ENCODE results near the gene NYAP2. TPM values are rescaled to one million over a fixed set of nuclear protein-coding genes. Genes with fewer than 3 reads are reported as not detected.

The NYAP2 gene
- total RNA-seq, 1 donor from 2014 or later, result 0.14 TPM

DNA sequence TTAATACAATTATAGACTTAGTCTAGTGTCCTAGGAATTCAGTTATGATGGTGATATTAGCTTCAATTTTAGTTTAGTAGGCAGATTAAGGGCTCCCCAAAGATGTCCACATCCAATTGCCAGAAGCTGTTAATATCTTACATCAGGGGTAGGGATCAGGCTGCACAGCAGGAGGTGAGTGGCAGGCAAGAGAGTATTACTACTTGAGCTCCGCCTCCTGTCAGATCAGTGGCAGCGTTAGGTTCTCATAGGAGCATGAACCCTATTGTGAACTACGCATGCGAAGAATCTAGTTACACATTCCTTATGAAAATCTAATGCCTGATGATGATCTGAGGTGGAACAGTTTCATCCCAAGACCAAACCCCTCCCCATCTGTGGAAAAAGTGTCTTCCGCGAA, 54.9 kb downstream of the NYAP2 start:
- no peak overlapping the region for H3K4me3 Mint-ChIP-seq (ENCODE audit: unreplicated experiment)
- Histone ChIP-seq H3K27me3 (ENCODE audit: insufficient read depth, low read length) (no peaks in the 10 kb centered on the region), H2AFZ (ENCODE audit: low read depth, low read length) (no peak overlapping the region), H3K4me1 (ENCODE audit: insufficient read depth, low read length) (no peaks in the 10 kb centered on the region), H3K4me3 (ENCODE audit: insufficient read depth, low read depth, low read length) (no peak overlapping the region), H3K9me3 (ENCODE audit: insufficient read depth, low read depth, low read length) (no peaks in the 10 kb centered on the region), H3K27ac (ENCODE audit: low read depth, low read length) (no peak overlapping the region), H3K4me2 (ENCODE audit: low read length) (no peak overlapping the region), H4K20me1 (ENCODE audit: insufficient read depth, low read length) (no peaks in the 10 kb centered on the region), H3K9ac (ENCODE audit: low read length) (no peak overlapping the region), H3K36me3 (ENCODE audit: insufficient read depth, low read length) (no peaks in the 10 kb centered on the region), H3K79me2 (ENCODE audit: insufficient read depth, low read length) (no peaks in the 10 kb centered on the region)
- TF ChIP-seq, protein P1, sequence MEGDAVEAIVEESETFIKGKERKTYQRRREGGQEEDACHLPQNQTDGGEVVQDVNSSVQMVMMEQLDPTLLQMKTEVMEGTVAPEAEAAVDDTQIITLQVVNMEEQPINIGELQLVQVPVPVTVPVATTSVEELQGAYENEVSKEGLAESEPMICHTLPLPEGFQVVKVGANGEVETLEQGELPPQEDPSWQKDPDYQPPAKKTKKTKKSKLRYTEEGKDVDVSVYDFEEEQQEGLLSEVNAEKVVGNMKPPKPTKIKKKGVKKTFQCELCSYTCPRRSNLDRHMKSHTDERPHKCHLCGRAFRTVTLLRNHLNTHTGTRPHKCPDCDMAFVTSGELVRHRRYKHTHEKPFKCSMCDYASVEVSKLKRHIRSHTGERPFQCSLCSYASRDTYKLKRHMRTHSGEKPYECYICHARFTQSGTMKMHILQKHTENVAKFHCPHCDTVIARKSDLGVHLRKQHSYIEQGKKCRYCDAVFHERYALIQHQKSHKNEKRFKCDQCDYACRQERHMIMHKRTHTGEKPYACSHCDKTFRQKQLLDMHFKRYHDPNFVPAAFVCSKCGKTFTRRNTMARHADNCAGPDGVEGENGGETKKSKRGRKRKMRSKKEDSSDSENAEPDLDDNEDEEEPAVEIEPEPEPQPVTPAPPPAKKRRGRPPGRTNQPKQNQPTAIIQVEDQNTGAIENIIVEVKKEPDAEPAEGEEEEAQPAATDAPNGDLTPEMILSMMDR (IDR thresholded peaks at IDR 0.05; ENCODE audit: insufficient read depth, low read depth, low read length), result no peak
- no peak for TF ChIP-seq EZH2 (IDR thresholded peaks at IDR 0.05; ENCODE audit: insufficient read depth, low read length)
- H3K4me1 Mint-ChIP-seq (ENCODE audit: low read depth, unreplicated experiment), result peaks cover 3% of the 10 kb centered on the region
- no peaks in the 10 kb centered on the region for H3K9me3 Mint-ChIP-seq (ENCODE audit: unreplicated experiment)
- no peak for FAIRE-seq
- DNase-seq (ENCODE audit: low read depth), result no peak
- no peak overlapping the region for H3K27ac Mint-ChIP-seq (ENCODE audit: unreplicated experiment)
- no peaks in the 10 kb centered on the region for H3K27me3 Mint-ChIP-seq (ENCODE audit: low read depth, unreplicated experiment)
- H3K36me3 Mint-ChIP-seq (ENCODE audit: low read depth, unreplicated experiment), result no peaks in the 10 kb centered on the region

DNA sequence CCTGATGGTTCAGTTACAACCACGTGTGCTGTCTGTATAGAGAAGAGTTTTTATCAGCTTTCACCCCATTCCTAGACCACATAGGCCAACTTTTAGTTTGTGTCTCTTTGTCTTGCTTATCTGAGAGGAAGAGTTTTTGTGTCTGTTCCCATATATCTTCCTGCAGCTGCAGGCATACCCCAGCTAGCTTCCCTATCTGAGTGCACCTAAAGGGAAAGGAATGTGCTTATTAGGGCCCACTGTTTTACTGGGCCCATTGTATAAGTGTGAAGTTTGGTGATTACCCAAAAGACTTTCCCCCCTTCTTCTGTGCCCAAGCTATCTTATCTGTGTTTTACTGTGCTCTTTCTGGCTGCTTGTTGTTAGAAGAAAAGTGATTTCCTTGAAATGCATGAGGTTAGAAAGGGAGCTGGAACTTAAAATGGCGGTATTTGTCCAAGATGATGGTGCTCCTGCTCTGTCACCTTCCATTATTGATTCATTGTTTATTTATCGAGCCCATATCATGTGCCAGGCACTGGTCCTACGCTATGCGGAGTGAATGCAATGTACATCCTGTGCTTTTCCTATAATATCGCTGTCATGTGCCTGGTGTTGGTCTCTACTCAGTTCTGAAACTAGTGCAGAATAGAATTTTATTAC, 57.2 kb downstream of the NYAP2 start:
- Mint-ChIP-seq H3K27me3 (ENCODE audit: low read depth, unreplicated experiment) (no peaks in the 10 kb centered on the region), H3K27ac (ENCODE audit: unreplicated experiment) (no peak overlapping the region)
- no peak for DNase-seq (ENCODE audit: low read depth)

DNA sequence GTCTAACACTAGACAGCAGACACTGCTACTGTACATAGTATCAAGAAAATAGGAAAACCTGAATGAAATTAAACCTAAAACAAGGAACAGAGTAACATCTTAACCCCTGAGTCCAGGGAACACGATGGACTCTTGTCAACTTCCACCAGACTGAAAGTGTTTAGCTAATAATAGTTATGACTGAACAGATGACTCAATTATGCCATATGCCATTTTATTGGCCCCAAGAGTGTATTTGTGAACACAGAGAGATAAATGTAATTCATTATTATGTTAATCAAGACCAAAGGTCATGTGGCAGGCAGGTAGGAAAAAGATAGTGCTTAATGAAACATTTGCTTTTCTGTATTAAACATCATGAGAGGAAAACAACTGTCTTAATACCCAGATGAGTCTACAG, 58.0 kb downstream of the NYAP2 start:
- DNase-seq (ENCODE audit: low read depth), result no peak
- H3K27ac ChIP-seq (ENCODE audit: low read depth, low read length), result no peak overlapping the region
- TF ChIP-seq, protein P1 (IDR thresholded peaks at IDR 0.05; ENCODE audit: insufficient read depth, low read depth, low read length), result no peak
- TF ChIP-seq EZH2 (IDR thresholded peaks at IDR 0.05; ENCODE audit: insufficient read depth, low read length), result no peak
- H4K20me1 ChIP-seq (ENCODE audit: insufficient read depth, low read length), result no peaks in the 10 kb centered on the region
- Mint-ChIP-seq H3K36me3 (ENCODE audit: low read depth, unreplicated experiment) (no peaks in the 10 kb centered on the region), H3K27ac (ENCODE audit: unreplicated experiment) (no peak overlapping the region), H3K9me3 (ENCODE audit: unreplicated experiment) (no peaks in the 10 kb centered on the region), H3K4me3 (ENCODE audit: unreplicated experiment) (no peak overlapping the region), H3K4me1 (ENCODE audit: low read depth, unreplicated experiment) (peaks cover 3% of the 10 kb centered on the region), H3K27me3 (ENCODE audit: low read depth, unreplicated experiment) (no peaks in the 10 kb centered on the region)
- no peak for FAIRE-seq
- H3K27me3 ChIP-seq (ENCODE audit: insufficient read depth, low read length), result no peaks in the 10 kb centered on the region
- H3K4me1 ChIP-seq (ENCODE audit: insufficient read depth, low read length), result no peaks in the 10 kb centered on the region
- no peak overlapping the region for H3K4me2 ChIP-seq (ENCODE audit: low read length)
- no peaks in the 10 kb centered on the region for H3K9me3 ChIP-seq (ENCODE audit: insufficient read depth, low read depth, low read length)
- no peaks in the 10 kb centered on the region for H3K79me2 ChIP-seq (ENCODE audit: insufficient read depth, low read length)
- no peaks in the 10 kb centered on the region for H3K36me3 ChIP-seq (ENCODE audit: insufficient read depth, low read length)
- no peak overlapping the region for H3K9ac ChIP-seq (ENCODE audit: low read length)
- H2AFZ ChIP-seq (ENCODE audit: low read depth, low read length), result no peak overlapping the region
- H3K4me3 ChIP-seq (ENCODE audit: insufficient read depth, low read depth, low read length), result no peak overlapping the region

More for the DNA sequence above, 57.2 kb downstream of the NYAP2 start:
- H4K20me1 ChIP-seq (ENCODE audit: insufficient read depth, low read length), result no peaks in the 10 kb centered on the region
- no peaks in the 10 kb centered on the region for H3K27me3 ChIP-seq (ENCODE audit: insufficient read depth, low read length)
- peaks cover 3% of the 10 kb centered on the region for H3K4me1 Mint-ChIP-seq (ENCODE audit: low read depth, unreplicated experiment)
- H3K9ac ChIP-seq (ENCODE audit: low read length), result no peak overlapping the region
- no peaks in the 10 kb centered on the region for H3K4me1 ChIP-seq (ENCODE audit: insufficient read depth, low read length)
- H3K9me3 ChIP-seq (ENCODE audit: insufficient read depth, low read depth, low read length), result no peaks in the 10 kb centered on the region
- no peak overlapping the region for H3K4me3 ChIP-seq (ENCODE audit: insufficient read depth, low read depth, low read length)
- H3K79me2 ChIP-seq (ENCODE audit: insufficient read depth, low read length), result no peaks in the 10 kb centered on the region
- H3K9me3 Mint-ChIP-seq (ENCODE audit: unreplicated experiment), result no peaks in the 10 kb centered on the region
- TF ChIP-seq, protein P1 (IDR thresholded peaks at IDR 0.05; ENCODE audit: insufficient read depth, low read depth, low read length), result no peak
- TF ChIP-seq EZH2 (IDR thresholded peaks at IDR 0.05; ENCODE audit: insufficient read depth, low read length), result no peak
- no peak overlapping the region for H3K4me2 ChIP-seq (ENCODE audit: low read length)
- no peak overlapping the region for H2AFZ ChIP-seq (ENCODE audit: low read depth, low read length)
- no peak overlapping the region for H3K27ac ChIP-seq (ENCODE audit: low read depth, low read length)
- no peaks in the 10 kb centered on the region for H3K36me3 Mint-ChIP-seq (ENCODE audit: low read depth, unreplicated experiment)
- no peak overlapping the region for H3K4me3 Mint-ChIP-seq (ENCODE audit: unreplicated experiment)
- H3K36me3 ChIP-seq (ENCODE audit: insufficient read depth, low read length), result no peaks in the 10 kb centered on the region
- FAIRE-seq, result no peak
